ENCODE measurements around the gene HIGD1A. TPM values are rescaled to one million over a fixed set of nuclear protein-coding genes. Genes with fewer than 3 reads are reported as not detected.
A peak's percentile ranks its signal among the peaks of the same experiment; 100 is the strongest.
"Not testable (repeated sequence)": the region's sequence is repeated elsewhere in the genome, so short reads cannot be mapped to it uniquely, and the experiment has no call there.

Gene HIGD1A
- total RNA-seq, 6 experiments from 2014 or later: 115 to 144 (median 125) TPM

- H3K27me3 Mint-ChIP-seq (ENCODE audit: insufficient read depth): peaks cover 18% of the 10 kb centered on the region
- H3K4me1 Mint-ChIP-seq (ENCODE audit: low read depth): peaks cover 23% of the 10 kb centered on the region
- H3K36me3 Mint-ChIP-seq (ENCODE audit: low read depth): peaks cover 3% of the 10 kb centered on the region; the same call in 1 of the 2 replicates
- H3K27ac Mint-ChIP-seq: no peak overlapping the region
- no peaks in the 10 kb centered on the region for H3K9me3 Mint-ChIP-seq
- TF ChIP-seq CTCF (IDR thresholded peaks at IDR 0.05): 0 out of 2 replicates have a peak, but pooled peaks have one; percentile 8
- DNase-seq: no peak
- no peak overlapping the region for H3K4me3 Mint-ChIP-seq
These were observed 15.2 kb upstream of the HIGD1A start for GRCh38 chr3:42819351-42819965.

- no peaks in the 10 kb centered on the region for H3K36me3 Mint-ChIP-seq (ENCODE audit: low read depth)
- H3K4me3 Mint-ChIP-seq: no peak overlapping the region
- TF ChIP-seq CTCF (IDR thresholded peaks at IDR 0.05): no peak
- H3K9me3 Mint-ChIP-seq: no peaks in the 10 kb centered on the region
- peaks cover 11% of the 10 kb centered on the region; the same call in 1 of the 2 replicates for H3K4me1 Mint-ChIP-seq (ENCODE audit: low read depth)
- no peak for DNase-seq
- peaks cover 33% of the 10 kb centered on the region for H3K27me3 Mint-ChIP-seq (ENCODE audit: insufficient read depth)
- no peak overlapping the region for H3K27ac Mint-ChIP-seq
These were observed 11.5 kb upstream of the HIGD1A start for GRCh38 chr3:42815826-42816225.

GRCh38 chr3:42814914-42815507, 10.7 kb upstream of the HIGD1A start:
- H3K27ac Mint-ChIP-seq: no peak overlapping the region
- H3K9me3 Mint-ChIP-seq: no peaks in the 10 kb centered on the region
- peaks cover 18% of the 10 kb centered on the region for H3K4me1 Mint-ChIP-seq (ENCODE audit: low read depth)
- no peaks in the 10 kb centered on the region for H3K36me3 Mint-ChIP-seq (ENCODE audit: low read depth)
- TF ChIP-seq CTCF (IDR thresholded peaks at IDR 0.05): no peak
- peaks cover 33% of the 10 kb centered on the region for H3K27me3 Mint-ChIP-seq (ENCODE audit: insufficient read depth)
- no peak for DNase-seq
- no peak overlapping the region for H3K4me3 Mint-ChIP-seq

- peaks cover 21% of the 10 kb centered on the region for H3K4me1 Mint-ChIP-seq (ENCODE audit: low read depth)
- H3K9me3 Mint-ChIP-seq: no peaks in the 10 kb centered on the region
- H3K27ac Mint-ChIP-seq: no peak overlapping the region
- H3K27me3 Mint-ChIP-seq (ENCODE audit: insufficient read depth): peaks cover 27% of the 10 kb centered on the region
- H3K36me3 Mint-ChIP-seq (ENCODE audit: low read depth): no peaks in the 10 kb centered on the region
- no peak for TF ChIP-seq CTCF (IDR thresholded peaks at IDR 0.05)
- no peak overlapping the region for H3K4me3 Mint-ChIP-seq
- no peak for DNase-seq
These were observed 10.0 kb upstream of the HIGD1A start for GRCh38 chr3:42814246-42814645.

- Mint-ChIP-seq H3K27me3 (ENCODE audit: insufficient read depth) (peaks cover 26% of the 10 kb centered on the region), H3K4me1 (ENCODE audit: low read depth) (peaks cover 23% of the 10 kb centered on the region)
- H3K27ac Mint-ChIP-seq; H3K4me3 Mint-ChIP-seq; H3K9me3 Mint-ChIP-seq; DNase-seq; H3K36me3 Mint-ChIP-seq (ENCODE audit: low read depth): not testable (repeated sequence)
These were observed 7.0 kb upstream of the HIGD1A start for GRCh38 chr3:42811118-42811883.

GRCh38 chr3:42810706-42811105, 6.4 kb upstream of the HIGD1A start:
- not testable (repeated sequence) for H3K4me3 Mint-ChIP-seq; H3K9me3 Mint-ChIP-seq; H3K36me3 Mint-ChIP-seq (ENCODE audit: low read depth); DNase-seq; H3K27ac Mint-ChIP-seq
- H3K4me1 Mint-ChIP-seq (ENCODE audit: low read depth): peaks cover 23% of the 10 kb centered on the region
- peaks cover 22% of the 10 kb centered on the region for H3K27me3 Mint-ChIP-seq (ENCODE audit: insufficient read depth)

Measured in HFFc6 (cell line).